ENCODE data around the gene SF3B6.

GRCh38 chr2:24073816-24074215 is 2.3 kb downstream of the SF3B6 start:
- TF ChIP-seq CTCF (IDR thresholded peaks at IDR 0.05 in 8 of 11, conservative IDR thresholded peaks at IDR 0.05 in 3 of 11): no peak
- TF ChIP-seq POLR2A (IDR thresholded peaks at IDR 0.05): no peak
- TF ChIP-seq POLR2AphosphoS5 (IDR thresholded peaks at IDR 0.05): no peak
